SU-DHL-6 (cell line): ENCODE results near the gene CENATAC.

Experiments
- H2AFZ ChIP-seq: fragments of 200-600 bp; sonication (generic); 2 replicates; pipeline ENCODE4 v1.6.1; 2014; ENCODE audit warnings: low read depth, mild to moderate bottlenecking, moderate library complexity, mixed read lengths, antibody characterized with exemption, low read length; ENCODE audit not compliant: severe bottlenecking
- H3F3A ChIP-seq: fragments of 200-600 bp; shearing (Covaris generic); 2 replicates; pipeline ENCODE4 v1.6.0; 2016; ENCODE audit warnings: antibody characterized with exemption, mild to moderate bottlenecking; ENCODE audit not compliant: insufficient read depth
- H3K27ac ChIP-seq: fragments of 200-600 bp; sonication (generic); 2 replicates; pipeline ENCODE4 v1.5.1; 2016; ENCODE audit warnings: low read depth, mild to moderate bottlenecking, low read length, moderate library complexity, mixed read lengths
- H3K27me3 ChIP-seq: fragments of 200-600 bp; sonication (generic), shearing (Covaris generic); 2 replicates; pipeline ENCODE4 v1.6.0; 2014; ENCODE audit warnings: mild to moderate bottlenecking, low read length
- H3K36me3 ChIP-seq: fragments of 200-600 bp; sonication (generic); 2 replicates; pipeline ENCODE4 v1.6.1; 2014; ENCODE audit warnings: mild to moderate bottlenecking, low read length, mixed read lengths
- H3K4me2 ChIP-seq: fragments of 300-600, 200-600 bp; shearing (Covaris generic), sonication (generic); 2 replicates; pipeline ENCODE4 v1.6.0; 2014; ENCODE audit warnings: low read length, low read depth, mild to moderate bottlenecking; ENCODE audit not compliant: poor library complexity, severe bottlenecking
- H3K4me3 ChIP-seq: fragments of 200-600 bp; sonication (generic); 2 replicates; pipeline ENCODE4 v1.5.1; 2014; ENCODE audit warnings: antibody characterized with exemption, low read length, mild to moderate bottlenecking, mixed read lengths; ENCODE audit not compliant: insufficient read depth, poor library complexity, severe bottlenecking
- H3K79me2 ChIP-seq: fragments of 200-600 bp; sonication (generic); 2 replicates; pipeline ENCODE4 v1.6.1; 2014; ENCODE audit warnings: mild to moderate bottlenecking, low read length, moderate library complexity; ENCODE audit not compliant: insufficient read depth
- H3K9ac ChIP-seq: fragments of 200-600 bp; sonication (generic); 2 replicates; pipeline ENCODE4 v1.7.0; 2014; ENCODE audit warnings: mild to moderate bottlenecking, low read length
- H3K9me2 ChIP-seq: fragments of 200-600 bp; sonication (generic); replicated peaks from 2 replicates; pipeline ENCODE4 v1.6.1; 2014; ENCODE audit warnings: low read length; ENCODE audit not compliant: insufficient read depth
- H3K9me3 ChIP-seq: fragments of 200-600 bp; sonication (generic); 2 replicates; pipeline ENCODE4 v1.6.1; 2014; ENCODE audit warnings: low read length, mixed read lengths; ENCODE audit not compliant: insufficient read depth
- H4K20me1 ChIP-seq: fragments of 200-600 bp; sonication (generic); 2 replicates; pipeline ENCODE4 v1.6.1; 2014; ENCODE audit warnings: low read depth, mild to moderate bottlenecking, antibody characterized with exemption, low read length, moderate library complexity, mixed read lengths
- CTCF ChIP-seq: fragments of 200-600 bp; sonication (generic); IDR thresholded peaks from one replicate; pipeline ENCODE4 v1.5.1; 2017; ENCODE audit warnings: antibody characterized with exemption, mild to moderate bottlenecking, low read length, moderate library complexity; ENCODE audit not compliant: insufficient read depth, poor library complexity, severe bottlenecking
- EZH2phosphoT487 ChIP-seq: fragments of 200-600 bp; sonication (generic), shearing (Covaris generic); conservative IDR thresholded peaks from 2 replicates; pipeline ENCODE4 v1.6.1; 2018; ENCODE audit warnings: mild to moderate bottlenecking, antibody characterized with exemption, low read length, moderate library complexity, mixed read lengths

CENATAC gene

DNA sequence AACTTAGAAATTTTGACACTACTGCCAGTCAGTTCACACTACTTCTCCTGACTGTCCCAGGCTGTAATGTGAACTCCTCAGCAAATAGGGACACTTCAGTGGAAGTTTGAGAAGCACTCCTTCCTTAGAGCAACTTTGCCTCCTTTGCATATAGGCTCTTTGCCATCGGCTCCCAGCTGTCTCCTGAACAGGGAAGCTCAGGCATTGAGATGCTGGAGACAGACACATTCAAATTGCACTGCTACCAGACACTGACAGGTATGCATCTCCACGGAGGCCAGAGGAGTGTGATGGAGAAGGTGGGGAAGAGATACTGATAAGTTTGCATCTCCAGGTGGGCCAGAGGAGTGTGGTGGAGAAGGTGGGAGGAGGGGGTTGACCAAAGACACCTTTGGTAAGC is 22.1 kb downstream of the CENATAC start:
- H3K4me2 ChIP-seq = peak overlapping the region; percentile 68
- peaks cover 56% of the 10 kb centered on the region for H3K79me2 ChIP-seq
- peaks cover 42% of the 10 kb centered on the region for H3F3A ChIP-seq
- TF ChIP-seq CTCF (no peak), EZH2phosphoT487 (no peak)
- H3K27ac ChIP-seq = no peak overlapping the region
- H3K27me3 ChIP-seq = no peaks in the 10 kb centered on the region
- H3K9me3 ChIP-seq = no peaks in the 10 kb centered on the region
- H4K20me1 ChIP-seq = peaks cover 4% of the 10 kb centered on the region; the same call in 1 of the 2 replicates
- H3K36me3 ChIP-seq = peaks cover 23% of the 10 kb centered on the region
- H3K4me3 ChIP-seq = peak overlapping the region; percentile 92
- H3K9ac ChIP-seq = peak overlapping the region; percentile 96
- H3K9me2 ChIP-seq = no peaks in the 10 kb centered on the region
- H2AFZ ChIP-seq = no peak overlapping the region

DNA sequence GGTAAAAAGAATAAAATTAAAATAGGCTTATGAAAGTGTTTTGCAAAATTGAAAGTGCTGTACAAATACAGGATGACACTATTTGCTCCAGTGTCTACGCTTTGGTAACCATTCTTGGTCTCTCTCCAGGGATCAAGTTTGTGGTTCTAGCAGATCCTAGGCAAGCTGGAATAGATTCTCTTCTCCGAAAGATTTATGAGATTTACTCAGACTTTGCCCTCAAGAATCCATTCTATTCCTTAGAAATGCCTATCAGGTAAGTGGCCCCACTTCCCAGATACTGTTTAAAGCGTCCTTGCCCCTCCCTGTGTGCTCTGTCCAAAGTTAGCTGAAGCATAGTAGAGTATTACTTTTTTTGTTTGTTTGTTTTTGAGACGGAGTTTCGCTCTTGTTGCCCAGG is 23.7 kb downstream of the CENATAC start:
- Histone ChIP-seq H3K27ac (no peak overlapping the region), H3K9me3 (no peaks in the 10 kb centered on the region), H3K9ac (no peak overlapping the region), H3K36me3 (peaks cover 9% of the 10 kb centered on the region), H3K4me2 (no peak overlapping the region), H2AFZ (no peak overlapping the region), H3F3A (peaks cover 25% of the 10 kb centered on the region), H3K27me3 (no peaks in the 10 kb centered on the region), H3K9me2 (no peaks in the 10 kb centered on the region), H4K20me1 (no peaks in the 10 kb centered on the region; the same call in 1 of the 2 replicates), H3K79me2 (peaks cover 41% of the 10 kb centered on the region), H3K4me3 (no peak overlapping the region)
- TF ChIP-seq CTCF = no peak
- TF ChIP-seq EZH2phosphoT487 = no peak

GRCh38 chr11:119023741-119024140 is 25.8 kb downstream of the CENATAC start:
- Histone ChIP-seq H3K9me2 (no peaks in the 10 kb centered on the region), H4K20me1 (no peaks in the 10 kb centered on the region), H3K79me2 (peaks cover 25% of the 10 kb centered on the region), H3K9ac (no peak overlapping the region), H3K27ac (no peak overlapping the region), H3K9me3 (no peaks in the 10 kb centered on the region), H3K27me3 (no peaks in the 10 kb centered on the region), H3K36me3 (0 out of 2 replicates have a peak, but pooled peaks cover 3% of the 10 kb centered on the region), H3K4me2 (no peak overlapping the region), H2AFZ (no peak overlapping the region), H3F3A (peaks cover 9% of the 10 kb centered on the region), H3K4me3 (no peak overlapping the region)
- TF ChIP-seq EZH2phosphoT487 (no peak), CTCF (no peak)
